ENCODE data around the gene PPP2R2C. TPM values are rescaled to one million over a fixed set of nuclear protein-coding genes. Genes with fewer than 3 reads are reported as not detected.

Gene PPP2R2C
- total and polyA plus RNA-seq, 2 of the 4 experiments (the other 2 are of a cell fraction) = 0.03 TPM; not detected in 1

DNA sequence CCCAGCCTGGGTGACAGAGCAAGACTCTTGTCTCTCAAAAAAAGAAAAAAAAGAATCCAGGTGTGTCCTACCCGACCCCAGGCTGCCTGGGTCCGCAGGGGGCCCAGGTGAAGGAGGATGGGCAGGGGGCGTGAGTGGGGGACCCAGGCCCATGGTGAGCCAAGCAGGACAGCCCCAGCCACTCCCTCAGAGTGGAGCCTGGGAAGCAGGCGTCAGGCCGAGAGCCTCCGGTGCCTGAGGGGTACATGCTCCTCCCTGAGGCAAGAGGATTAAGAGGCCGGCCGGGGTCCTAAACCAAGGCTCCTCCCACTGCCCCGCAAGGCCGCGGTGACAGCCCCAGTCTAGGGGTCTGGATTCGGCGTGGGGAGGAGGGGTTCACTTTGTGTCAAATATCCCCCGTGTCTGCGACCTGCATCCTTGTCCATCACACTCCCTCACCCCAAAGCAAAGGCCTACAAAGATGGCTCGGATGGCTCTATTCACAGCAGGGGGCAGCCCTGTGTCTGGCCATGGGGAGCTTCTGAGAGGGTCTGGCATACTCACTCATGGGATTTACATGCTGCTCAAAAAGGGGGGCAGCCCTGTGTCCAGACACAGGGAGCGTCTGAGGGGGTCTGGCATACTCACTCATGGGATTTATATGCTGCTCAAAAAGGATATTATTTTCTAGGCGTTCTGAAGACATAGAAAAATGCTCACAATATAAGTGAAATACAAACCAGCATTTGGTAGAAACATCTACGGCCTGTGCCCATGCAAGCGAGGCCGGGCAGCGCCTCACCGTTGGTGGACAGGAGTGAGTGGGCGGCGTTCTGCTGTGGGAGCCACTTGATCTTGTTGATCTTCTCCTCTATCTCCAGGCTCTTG lies 94.6 kb downstream of the PPP2R2C start (continued):
- no peak for TF ChIP-seq NFE2L2 (IDR thresholded peaks at IDR 0.05; ENCODE audit: low read depth, low read length)

DNA sequence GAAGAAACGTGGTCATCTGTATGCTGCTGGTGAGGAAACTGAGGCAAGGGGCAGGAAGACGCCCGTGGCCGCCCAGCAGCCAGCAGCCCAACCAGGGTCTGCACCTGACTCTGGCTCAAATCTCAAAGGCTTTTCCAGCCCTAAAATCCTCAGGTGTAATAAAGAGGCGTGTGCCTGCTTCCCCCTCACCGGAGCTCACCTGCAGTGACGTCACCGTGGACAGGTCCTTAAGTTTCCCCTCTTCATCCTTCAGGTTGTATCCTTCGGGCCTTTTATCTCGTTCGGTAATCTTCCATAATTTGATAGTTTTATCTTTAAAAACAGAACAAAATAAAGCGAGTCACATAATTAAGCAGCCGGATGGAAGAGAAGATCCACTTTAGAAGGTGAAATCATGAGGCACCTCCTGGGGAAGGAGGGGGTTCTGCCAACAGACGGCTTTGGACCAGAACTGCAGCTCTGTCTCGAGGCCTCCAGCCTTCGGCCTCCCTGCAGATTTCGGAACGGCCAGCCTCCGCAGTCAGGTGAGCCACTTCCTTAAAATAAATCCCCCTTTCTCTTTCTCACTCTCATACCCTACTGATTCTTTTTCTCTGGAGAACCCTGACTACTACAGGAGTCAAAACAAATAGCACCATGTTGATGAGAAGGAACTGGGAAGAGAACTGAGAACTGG lies 96.7 kb downstream of the PPP2R2C start:
- no peak overlapping the region for H4K91ac ChIP-seq (ENCODE audit: insufficient read depth, low read depth, low read length)
- no TSS peak for BruUV-seq (replicated peaks)
- TF ChIP-seq FOS (IDR thresholded peaks at IDR 0.05; ENCODE audit: low read depth, low read length) = no peak
- no peak for TF ChIP-seq CEBPB (IDR thresholded peaks at IDR 0.05; ENCODE audit: low read depth, low read length)
- TF ChIP-seq RCOR1 (IDR thresholded peaks at IDR 0.05; ENCODE audit: insufficient replicate concordance, low read length) = no peak
- TF ChIP-seq, protein P1, sequence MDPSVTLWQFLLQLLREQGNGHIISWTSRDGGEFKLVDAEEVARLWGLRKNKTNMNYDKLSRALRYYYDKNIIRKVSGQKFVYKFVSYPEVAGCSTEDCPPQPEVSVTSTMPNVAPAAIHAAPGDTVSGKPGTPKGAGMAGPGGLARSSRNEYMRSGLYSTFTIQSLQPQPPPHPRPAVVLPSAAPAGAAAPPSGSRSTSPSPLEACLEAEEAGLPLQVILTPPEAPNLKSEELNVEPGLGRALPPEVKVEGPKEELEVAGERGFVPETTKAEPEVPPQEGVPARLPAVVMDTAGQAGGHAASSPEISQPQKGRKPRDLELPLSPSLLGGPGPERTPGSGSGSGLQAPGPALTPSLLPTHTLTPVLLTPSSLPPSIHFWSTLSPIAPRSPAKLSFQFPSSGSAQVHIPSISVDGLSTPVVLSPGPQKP (IDR thresholded peaks at IDR 0.05; ENCODE audit: borderline replicate concordance, low read depth, low read length) = no peak
- no peak for TF ChIP-seq MAZ (IDR thresholded peaks at IDR 0.05; ENCODE audit: borderline replicate concordance, low read depth, low read length)
- no peak for TF ChIP-seq SMC3 (IDR thresholded peaks at IDR 0.05; ENCODE audit: low read depth, low read length)
- no peak for TF ChIP-seq POLR2A (IDR thresholded peaks at IDR 0.05; ENCODE audit: low read depth, low read length)
- no peak for TF ChIP-seq CHD1 (IDR thresholded peaks at IDR 0.05; ENCODE audit: low read depth, low read length)
- no peak for TF ChIP-seq RAD21 (IDR thresholded peaks at IDR 0.05; ENCODE audit: low read length)
- no peak for TF ChIP-seq MXI1 (IDR thresholded peaks at IDR 0.05; ENCODE audit: borderline replicate concordance, low read depth, low read length)
- TF ChIP-seq NFE2L2 (IDR thresholded peaks at IDR 0.05; ENCODE audit: low read depth, low read length) = no peak
- TF ChIP-seq BHLHE40 (IDR thresholded peaks at IDR 0.05; ENCODE audit: low read depth, low read length) = no peak
- no peak for TF ChIP-seq MAFK (IDR thresholded peaks at IDR 0.05; ENCODE audit: low read depth, low read length)

More for the DNA sequence above, 96.7 kb downstream of the PPP2R2C start:
- Histone ChIP-seq H4K8ac (ENCODE audit: low read depth in 2 of 2, low read length in 2 of 2) (no peak overlapping the region), H2BK120ac (ENCODE audit: low read depth, low read length) (no peak overlapping the region), H3K79me1 (ENCODE audit: low read depth in 1 of 2, low read length in 2 of 2) (no peaks in the 10 kb centered on the region), H3K27ac (ENCODE audit: insufficient read depth, low read length) (no peak overlapping the region), H3K36me3 (ENCODE audit: control insufficient read depth, insufficient read depth, low read length) (no peaks in the 10 kb centered on the region), H2BK5ac (ENCODE audit: low read depth, low read length, poor library complexity, severe bottlenecking) (no peak overlapping the region), H3K4me3 (ENCODE audit: insufficient read depth, low read depth, low read length) (no peak overlapping the region), H3K27me3 (ENCODE audit: control insufficient read depth, insufficient read depth, low read length) (peaks cover 17% of the 10 kb centered on the region), H2BK15ac (ENCODE audit: low read depth, low read length) (no peak overlapping the region), H2BK20ac (ENCODE audit: low read depth, low read length) (no peak overlapping the region), H3K9ac (ENCODE audit: low read depth, low read length) (no peak overlapping the region), H3K9me1 (ENCODE audit: insufficient read depth, low read length) (no peaks in the 10 kb centered on the region), H3K23ac (ENCODE audit: low read depth, low read length) (no peak overlapping the region), H3K9me3 (ENCODE audit: control insufficient read depth, insufficient read depth, low read length) (no peaks in the 10 kb centered on the region), H2AK5ac (ENCODE audit: low read depth, low read length) (no peak overlapping the region), H3K4ac (ENCODE audit: low read depth, low read length) (no peak overlapping the region), H3K56ac (ENCODE audit: extremely low read depth, insufficient read depth, low read length) (no peak overlapping the region), H4K20me1 (ENCODE audit: insufficient read depth, low read length) (no peaks in the 10 kb centered on the region), H3K4me1 (ENCODE audit: control insufficient read depth, insufficient read depth, low read length) (no peaks in the 10 kb centered on the region), H2AK9ac (replicated peaks; ENCODE audit: low read depth, low read length, poor library complexity) (no peak overlapping the region), H3K14ac (replicated peaks; ENCODE audit: low read depth, low read length) (no peak overlapping the region), H3K18ac (ENCODE audit: low read depth, low read length) (no peak overlapping the region), H3K4me2 (ENCODE audit: low read depth, low read length) (no peak overlapping the region), H2AFZ (replicated peaks; ENCODE audit: low read length, poor library complexity) (no peak overlapping the region), H4K5ac (ENCODE audit: low read depth, low read length) (no peak overlapping the region)
- DNase-seq = no peak
- CTCF ChIA-PET = no interaction called here
- dilution Hi-C loops (cut with HindIII; ENCODE audit: low sequenced_read_pairs, unreplicated experiment) = no loop called here
- intact Hi-C loops (cut with micrococcal nuclease) = no loop called here
- POLR2A ChIA-PET (ENCODE audit: unreplicated experiment) = no interaction called here
- in situ Hi-C loops (cut with MboI; ENCODE audit: low sequenced_read_pairs) = no loop called here
- ATAC-seq (ENCODE audit: low read depth) = no peak
- WGBS, 2 experiments (ENCODE audit: extremely low coverage in 2 of 2, insufficient read length in 1 of 2) = 60% methylated on average over 1 of the region's 19 CpGs; no CpG with 5 or more reads in 1 of the 2 experiments

Data from IMR-90 (cell line).